K562 (cell line): Measurements from ENCODE around the gene TP73.

ENCODE experiments used
- CHD2 ChIP-seq: IDR thresholded peaks from 2 replicates; pipeline ENCODE4 v1.6.1; 2011; ENCODE audit warnings: low read depth, low read length
- CTCF ChIP-seq, 3 experiments: IDR thresholded peaks in 2 of 3; conservative IDR thresholded peaks in 1 of 3; 2 replicates each; pipeline ENCODE4 v1.5.1; 2011 to 2012; ENCODE audit warnings: low read length in 3 of 3, mild to moderate bottlenecking in 3 of 3, control low read depth in 2 of 3, improper control_type of control experiment in 1 of 3, inconsistent platforms in 1 of 3, low read depth in 1 of 3, mixed read lengths in 1 of 3, moderate library complexity in 1 of 3; ENCODE audit not compliant: insufficient read depth in 2 of 3
- EP300 ChIP-seq: IDR thresholded peaks from 2 replicates; pipeline ENCODE4 v1.6.1; 2012; ENCODE audit warnings: low read length, improper control_type of control experiment
- GABPB1 ChIP-seq: sonication (generic); formaldehyde crosslinking; IDR thresholded peaks from 2 replicates; pipeline ENCODE4 v1.8.0; 2022; ENCODE audit warnings: mild to moderate bottlenecking, missing genetic modification reagents
- KLF16 ChIP-seq: IDR thresholded peaks from 2 replicates; pipeline ENCODE4 v1.6.1; 2016; ENCODE audit warnings: antibody characterized with exemption
- MYC ChIP-seq, 2 experiments: fragments of 250-450 bp in 1 of 2; sonication (Bioruptor Pico) in 1 of 2; IDR thresholded peaks; 2 replicates each; pipeline versions ENCODE4 v1.5.1 to v1.6.1; 2012 to 2021; ENCODE audit warnings: low read depth in 2 of 2, borderline replicate concordance in 1 of 2, improper control_type of control experiment in 1 of 2, low read length in 1 of 2, mild to moderate bottlenecking in 1 of 2, moderate library complexity in 1 of 2
- NBN ChIP-seq: fragments of 450-650 bp; IDR thresholded peaks from 2 replicates; pipeline ENCODE4 v1.6.1; 2016; ENCODE audit warnings: low read depth, mild to moderate bottlenecking
- PATZ1 ChIP-seq: fragments of 250-450 bp; sonication (Bioruptor Pico); IDR thresholded peaks from 2 replicates; pipeline ENCODE4 v1.5.0; 2020; ENCODE audit warnings: mild to moderate bottlenecking, borderline replicate concordance
- POLR2A ChIP-seq: fragments of 450-650 bp; conservative IDR thresholded peaks from 2 replicates; pipeline ENCODE4 v1.6.1; 2016
- POLR2AphosphoS5 ChIP-seq: IDR thresholded peaks from 2 replicates; pipeline ENCODE4 v1.6.1; 2011; ENCODE audit warnings: mild to moderate bottlenecking, low read depth, low read length, moderate library complexity; ENCODE audit not compliant: control insufficient read depth, insufficient read depth
- SLC30A9 ChIP-seq: fragments of 250-450 bp; sonication (Bioruptor Pico); IDR thresholded peaks from 2 replicates; pipeline ENCODE4 v1.8.0; 2022; ENCODE audit warnings: mild to moderate bottlenecking, moderate library complexity
- SMC3 ChIP-seq: conservative IDR thresholded peaks from 2 replicates; pipeline ENCODE4 v1.6.1; 2011; ENCODE audit warnings: low read depth, low read length, improper control_type of control experiment; ENCODE audit not compliant: insufficient read depth
- ZNF639 ChIP-seq, 2 experiments: fragments of 200-800 bp in 1 of 2; sonication (Bioruptor generic) in 1 of 2; sonication (generic) in 1 of 2; formaldehyde crosslinking in 1 of 2; IDR thresholded peaks in 1 of 2; conservative IDR thresholded peaks in 1 of 2; 2 replicates each; pipeline versions ENCODE4 v1.5.0 to v1.6.1; 2016 to 2020; ENCODE audit warnings: missing compliant biosample characterization in 1 of 2, missing genetic modification characterization in 1 of 2, missing genetic modification reagents in 1 of 2

- TF ChIP-seq SLC30A9 (CRISPR knock-in tag) (no peak), CHD2 (no peak), GABPB1 (CRISPR knock-in tag) (no peak), POLR2AphosphoS5 (no peak), SMC3 (no peak), PATZ1 (no peak), POLR2A (no peak), NBN (no peak), ZNF639 (CRISPR knock-in tag; conservative IDR thresholded peaks at IDR 0.05 in 1 of 2, IDR thresholded peaks at IDR 0.05 in 1 of 2) (no peak), CTCF (IDR thresholded peaks at IDR 0.05 in 2 of 3, conservative IDR thresholded peaks at IDR 0.05 in 1 of 3; ENCODE audit: insufficient read depth in 2 of 3, low read depth in 1 of 3, low read length in 3 of 3) (no peak), EP300 (no peak), MYC (IDR thresholded peaks at IDR 0.05; ENCODE audit: low read depth, low read length) (no peak), MYC (CRISPR knock-in tag; IDR thresholded peaks at IDR 0.05; ENCODE audit: borderline replicate concordance, low read depth) (no peak), KLF16 (no peak)
Measured at GRCh38 chr1:3729594-3730542, 77.6 kb downstream of the TP73 start.
